DMS 273 treated with DMSO at 0.1 percent for 48 hours (cell line): ENCODE data around the gene RBBP4.
"Not testable (repeated sequence)": the region's sequence is repeated elsewhere in the genome, so short reads cannot be mapped to it uniquely, and the experiment has no call there.

Experiments
- DNase-seq: peaks from one replicate; lab custom pipeline; 2025; lab: John Stamatoyannopoulos, UW

RBBP4 gene

GRCh38 chr1:32693455-32694174 is 42.6 kb downstream of the RBBP4 start:
- no peak for DNase-seq

GRCh38 chr1:32695098-32695904 is 44.3 kb downstream of the RBBP4 start:
- DNase-seq, result no peak

GRCh38 chr1:32696041-32696440 is 45.0 kb downstream of the RBBP4 start:
- no peak for DNase-seq

- not testable (repeated sequence) for DNase-seq
These were observed 46.0 kb downstream of the RBBP4 start for GRCh38 chr1:32696996-32697395.

GRCh38 chr1:32701421-32701911 is 50.5 kb downstream of the RBBP4 start:
- no peak for DNase-seq

- DNase-seq, result peak; percentile 64
These were observed 51.1 kb downstream of the RBBP4 start for GRCh38 chr1:32701951-32702598.

GRCh38 chr1:32702599-32703478 is 51.8 kb downstream of the RBBP4 start, which contains the start of gene SYNC:
Gene SYNC (minus strand): TSS chr1:32702770. CDS start chr1:32702660, 110 bp downstream.
- no peak for DNase-seq

- DNase-seq, result no peak
These were observed 52.7 kb downstream of the RBBP4 start for GRCh38 chr1:32703479-32704291.

- DNase-seq, result no peak
These were observed 54.5 kb downstream of the RBBP4 start for GRCh38 chr1:32705516-32705915.

GRCh38 chr1:32706491-32706890 is 55.5 kb downstream of the RBBP4 start:
- DNase-seq, result no peak

- no peak for DNase-seq
These were observed 58.1 kb downstream of the RBBP4 start for GRCh38 chr1:32709075-32709474.

GRCh38 chr1:32709476-32709875 is 58.5 kb downstream of the RBBP4 start:
- DNase-seq, result no peak

- DNase-seq, result not testable (repeated sequence)
These were observed 60.2 kb downstream of the RBBP4 start for GRCh38 chr1:32711221-32711620.

GRCh38 chr1:32713081-32713480 is 62.1 kb downstream of the RBBP4 start:
- no peak for DNase-seq

- no peak for DNase-seq
These were observed 63.3 kb downstream of the RBBP4 start for GRCh38 chr1:32714277-32714676.

GRCh38 chr1:32715901-32716311 is 64.9 kb downstream of the RBBP4 start:
- DNase-seq, result no peak

GRCh38 chr1:32716312-32717148 is 65.5 kb downstream of the RBBP4 start:
- DNase-seq, result no peak

- DNase-seq, result no peak
These were observed 66.5 kb downstream of the RBBP4 start for GRCh38 chr1:32717503-32717902.

- DNase-seq, result no peak
These were observed 67.0 kb downstream of the RBBP4 start for GRCh38 chr1:32718036-32718435.

GRCh38 chr1:32718527-32718926 is 67.5 kb downstream of the RBBP4 start:
- DNase-seq, result no peak
